Hepatocyte (in vitro differentiated cells): ENCODE data around the gene DALRD3.
A peak's percentile ranks its signal among the peaks of the same experiment; 100 is the strongest.

Experiments
- EZH2 ChIP-seq: fragments of 200-600 bp; sonication (generic); IDR thresholded peaks from 2 replicates; pipeline ENCODE4 v1.6.1; 2016; ENCODE audit warnings: antibody characterized with exemption, mild to moderate bottlenecking, borderline replicate concordance
- TF ChIP-seq, protein P1 (sequence below): fragments of 200-600 bp; sonication (generic); IDR thresholded peaks from 2 replicates; pipeline ENCODE4 v1.5.1; 2016; ENCODE audit warnings: antibody characterized with exemption, mild to moderate bottlenecking; ENCODE audit not compliant: poor library complexity

DNA sequence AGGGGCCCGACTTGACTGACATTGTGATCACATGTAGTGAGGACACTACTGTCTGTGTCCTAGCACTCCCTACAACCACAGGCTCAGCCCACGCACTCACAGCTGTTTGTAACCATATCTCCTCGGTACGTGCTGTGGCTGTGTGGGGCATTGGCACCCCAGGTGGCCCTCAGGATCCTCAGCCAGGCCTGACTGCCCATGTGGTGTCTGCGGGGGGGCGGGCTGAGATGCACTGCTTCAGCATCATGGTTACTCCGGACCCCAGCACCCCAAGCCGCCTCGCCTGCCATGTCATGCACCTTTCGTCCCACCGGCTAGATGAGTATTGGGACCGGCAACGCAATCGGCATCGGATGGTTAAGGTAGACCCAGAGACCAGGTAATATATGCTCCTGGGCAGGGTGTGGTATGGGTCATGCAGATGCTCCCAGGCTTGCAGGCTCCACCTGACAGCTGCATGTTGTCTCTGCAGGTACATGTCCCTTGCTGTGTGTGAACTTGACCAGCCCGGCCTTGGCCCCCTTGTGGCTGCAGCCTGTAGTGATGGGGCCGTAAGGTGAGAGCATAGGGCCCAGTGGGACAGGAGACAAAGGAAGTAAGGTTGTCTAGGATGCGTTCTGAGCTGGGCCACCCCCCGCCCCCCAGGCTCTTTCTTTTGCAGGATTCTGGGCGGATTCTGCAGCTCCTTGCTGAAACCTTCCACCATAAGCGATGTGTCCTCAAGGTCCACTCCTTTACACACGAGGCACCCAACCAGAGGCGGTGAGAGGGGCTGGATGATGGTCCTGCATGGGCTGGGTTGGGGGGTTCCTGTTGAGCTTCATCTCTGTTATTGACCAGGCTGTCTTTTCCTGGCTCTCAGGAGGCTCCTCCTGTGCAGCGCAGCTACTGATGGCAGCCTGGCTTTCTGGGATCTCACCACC lies 4.4 kb downstream of the DALRD3 start:
- no peak for TF ChIP-seq EZH2
- TF ChIP-seq, protein P1, sequence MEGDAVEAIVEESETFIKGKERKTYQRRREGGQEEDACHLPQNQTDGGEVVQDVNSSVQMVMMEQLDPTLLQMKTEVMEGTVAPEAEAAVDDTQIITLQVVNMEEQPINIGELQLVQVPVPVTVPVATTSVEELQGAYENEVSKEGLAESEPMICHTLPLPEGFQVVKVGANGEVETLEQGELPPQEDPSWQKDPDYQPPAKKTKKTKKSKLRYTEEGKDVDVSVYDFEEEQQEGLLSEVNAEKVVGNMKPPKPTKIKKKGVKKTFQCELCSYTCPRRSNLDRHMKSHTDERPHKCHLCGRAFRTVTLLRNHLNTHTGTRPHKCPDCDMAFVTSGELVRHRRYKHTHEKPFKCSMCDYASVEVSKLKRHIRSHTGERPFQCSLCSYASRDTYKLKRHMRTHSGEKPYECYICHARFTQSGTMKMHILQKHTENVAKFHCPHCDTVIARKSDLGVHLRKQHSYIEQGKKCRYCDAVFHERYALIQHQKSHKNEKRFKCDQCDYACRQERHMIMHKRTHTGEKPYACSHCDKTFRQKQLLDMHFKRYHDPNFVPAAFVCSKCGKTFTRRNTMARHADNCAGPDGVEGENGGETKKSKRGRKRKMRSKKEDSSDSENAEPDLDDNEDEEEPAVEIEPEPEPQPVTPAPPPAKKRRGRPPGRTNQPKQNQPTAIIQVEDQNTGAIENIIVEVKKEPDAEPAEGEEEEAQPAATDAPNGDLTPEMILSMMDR: peak; percentile 48
